Kidney epithelial cell (primary cell): ENCODE data around the gene IGFBP1. TPM values are rescaled to one million over a fixed set of nuclear protein-coding genes. Genes with fewer than 3 reads are reported as not detected.

Experiments used
- DNase-seq: peaks from one replicate; pipeline ENCODE4 v3.0.0-alpha.2; 2010; ENCODE audit warnings: low read depth
- H3K27me3 ChIP-seq: 2 replicates; pipeline ENCODE4 v1.6.0; 2011; ENCODE audit warnings: low read length; ENCODE audit not compliant: control insufficient read depth, insufficient read depth
- H3K36me3 ChIP-seq: 2 replicates; pipeline ENCODE4 v1.5.1; 2011; ENCODE audit warnings: low read length; ENCODE audit not compliant: control insufficient read depth, insufficient read depth
- H3K4me3 ChIP-seq: 2 replicates; pipeline ENCODE4 v1.5.1; 2011; ENCODE audit warnings: low read depth, mild to moderate bottlenecking, control low read depth, low read length
- CTCF ChIP-seq: IDR thresholded peaks from 2 replicates; pipeline ENCODE4 v1.5.1; 2011; ENCODE audit warnings: mild to moderate bottlenecking, moderate library complexity, low read length, control low read depth, inconsistent platforms; ENCODE audit not compliant: insufficient read depth, poor library complexity, severe bottlenecking
- total RNA-seq: library from RNA; depleted of rRNA; stranded (reverse); fragments of >200 nt; gene quantifications from 2 replicates; pipeline ENCODE4 v1.2.3, GENCODE V29; 2015

The IGFBP1 gene
- total RNA-seq, 1 donor from 2014 or later, result 13.5 TPM

GRCh38 chr7:45873355-45873754, 14.9 kb upstream of the IGFBP1 start:
- TF ChIP-seq CTCF, result no peak
- no peaks in the 10 kb centered on the region for H3K36me3 ChIP-seq
- DNase-seq, result no peak
- no peak overlapping the region for H3K4me3 ChIP-seq
- H3K27me3 ChIP-seq, result no peaks in the 10 kb centered on the region

GRCh38 chr7:45874408-45875131, 13.7 kb upstream of the IGFBP1 start:
- DNase-seq, result no peak
- no peak for TF ChIP-seq CTCF
- no peaks in the 10 kb centered on the region for H3K36me3 ChIP-seq
- no peaks in the 10 kb centered on the region for H3K27me3 ChIP-seq
- H3K4me3 ChIP-seq, result no peak overlapping the region

GRCh38 chr7:45876519-45876918, 11.8 kb upstream of the IGFBP1 start:
- H3K4me3 ChIP-seq, result no peak overlapping the region
- TF ChIP-seq CTCF, result no peak
- H3K36me3 ChIP-seq, result no peaks in the 10 kb centered on the region
- no peaks in the 10 kb centered on the region for H3K27me3 ChIP-seq
- DNase-seq, result no peak

- DNase-seq, result no peak
- H3K4me3 ChIP-seq, result no peak overlapping the region
- no peaks in the 10 kb centered on the region for H3K27me3 ChIP-seq
- H3K36me3 ChIP-seq, result no peaks in the 10 kb centered on the region
- no peak for TF ChIP-seq CTCF
Measured at GRCh38 chr7:45878457-45879144, 9.7 kb upstream of the IGFBP1 start.

- DNase-seq, result no peak
- no peaks in the 10 kb centered on the region for H3K36me3 ChIP-seq
- TF ChIP-seq CTCF, result no peak
- no peak overlapping the region for H3K4me3 ChIP-seq
- no peaks in the 10 kb centered on the region for H3K27me3 ChIP-seq
Measured at GRCh38 chr7:45880433-45880860, 7.8 kb upstream of the IGFBP1 start.
